GM12878 (cell line): Measurements from ENCODE around the gene TMEM198. TPM values are rescaled to one million over a fixed set of nuclear protein-coding genes. Genes with fewer than 3 reads are reported as not detected.

Experiments
- ATAC-seq: fragments of 200-7000 bp; cut with Tn5 transposase; 3 replicates; pipeline ENCODE4 v1.9.1; 2020; ENCODE audit warnings: mild to moderate bottlenecking, moderate library complexity
- BruUV-seq: library from RNA; stranded (reverse); fragments of 400-500 nt; replicated peaks from 2 replicates; lab custom pipeline; 2021; lab: Mats Ljungman, UMichigan
- CTCF ChIA-PET: fragments of 300-600 bp; sonication (Branson Sonifier 250); formaldehyde crosslinking; extraction: SDS; loops from one replicate; lab custom pipeline; 2021; ENCODE audit warnings: inconsistent platforms; lab: Yijun Ruan, JAX
- POLR2A ChIA-PET: fragments of 350-600 bp; formaldehyde crosslinking; extraction: SDS; loops from one replicate; lab custom pipeline; 2021; ENCODE audit warnings: inconsistent platforms; lab: Charles Lee
- RAD21 ChIA-PET: fragments of 300-600 bp; sonication (Branson Sonifier 250); formaldehyde crosslinking; loops from one replicate; lab custom pipeline; 2023; ENCODE audit warnings: antibody characterized with exemption; ENCODE audit not compliant: unreplicated experiment; lab: Charles Lee
- SMC1A ChIA-PET: fragments of 300-600 bp; sonication (Branson Sonifier 250); formaldehyde crosslinking; loops from one replicate; lab custom pipeline; 2023; ENCODE audit not compliant: unreplicated experiment, uncharacterized antibody; lab: Charles Lee
- DNase-seq: peaks from one replicate; pipeline ENCODE4 v3.0.0-alpha.2; 2011; ENCODE audit warnings: low read depth, low spot score
- FAIRE-seq: peaks from 3 replicates; lab custom pipeline; 2011; peaks lifted over from hg19 to GRCh38; lab: Jason Lieb, UNC
- H2AFZ ChIP-seq: 2 replicates; pipeline ENCODE4 v1.6.0; 2011; ENCODE audit warnings: low read depth, low read length, control low read depth; ENCODE audit not compliant: control insufficient read depth
- H3K27ac ChIP-seq: 2 replicates; pipeline ENCODE4 v1.5.1; 2011; ENCODE audit warnings: control low read depth; ENCODE audit not compliant: control insufficient read depth, insufficient read depth
- H3K27me3 ChIP-seq, 2 experiments: replicated peaks in 1 of 2; 2 replicates each; pipeline versions ENCODE4 v1.6.0 to v1.6.1; 2011; ENCODE audit warnings: low read length in 1 of 2; ENCODE audit not compliant: control insufficient read depth in 2 of 2, insufficient read depth in 2 of 2
- H3K36me3 ChIP-seq, 2 experiments: 2 replicates each; pipeline ENCODE4 v1.5.1; 2011; ENCODE audit warnings: low read length in 1 of 2; ENCODE audit not compliant: control insufficient read depth in 2 of 2, insufficient read depth in 2 of 2
- H3K4me1 ChIP-seq: 2 replicates; pipeline ENCODE4 v1.6.1; 2011; ENCODE audit warnings: mild to moderate bottlenecking, low read length, moderate library complexity, mixed read lengths; ENCODE audit not compliant: control insufficient read depth, insufficient read depth
- H3K4me2 ChIP-seq: 2 replicates; pipeline ENCODE4 v1.6.0; 2011; ENCODE audit warnings: control low read depth; ENCODE audit not compliant: control insufficient read depth, insufficient read depth
- H3K4me3 ChIP-seq: fragments of 200-600 bp; sonication (generic); 2 replicates; pipeline ENCODE4 v1.5.1; 2016
- H3K79me2 ChIP-seq: 2 replicates; pipeline ENCODE4 v1.6.0; 2011; ENCODE audit warnings: low read length; ENCODE audit not compliant: control insufficient read depth, insufficient read depth
- H3K9ac ChIP-seq: 2 replicates; pipeline ENCODE4 v1.8.0; 2011; ENCODE audit warnings: low read length, control low read depth, mixed read lengths; ENCODE audit not compliant: control insufficient read depth, insufficient read depth
- H3K9me3 ChIP-seq: replicated peaks from 3 replicates; pipeline ENCODE4 v1.5.1; 2011; ENCODE audit warnings: mild to moderate bottlenecking, low read length; ENCODE audit not compliant: control insufficient read depth, insufficient read depth
- H4K20me1 ChIP-seq: 2 replicates; pipeline ENCODE4 v1.6.0; 2011; ENCODE audit not compliant: control insufficient read depth, insufficient read depth
- EGR1 ChIP-seq, 2 experiments: IDR thresholded peaks; 1 replicate in 1 of 2; 2 replicates in 1 of 2; pipeline ENCODE4 v1.6.1; 2011 to 2012; ENCODE audit warnings: low read depth in 2 of 2, low read length in 2 of 2, borderline replicate concordance in 1 of 2, mild to moderate bottlenecking in 1 of 2, moderate library complexity in 1 of 2
- ESRRA ChIP-seq: IDR thresholded peaks from 2 replicates; pipeline ENCODE4 v1.6.1; 2012; ENCODE audit warnings: mild to moderate bottlenecking, low read length, improper control_type of control experiment
- GATAD2B ChIP-seq: fragments of 450-650 bp; conservative IDR thresholded peaks from 2 replicates; pipeline ENCODE4 v1.6.1; 2017; ENCODE audit warnings: low read depth, mild to moderate bottlenecking, moderate library complexity
- IKZF2 ChIP-seq, 2 experiments: fragments of 450-650 bp; IDR thresholded peaks; 2 replicates each; pipeline ENCODE4 v1.6.1; 2017; ENCODE audit warnings: mild to moderate bottlenecking in 2 of 2, moderate library complexity in 2 of 2
- STAT3 ChIP-seq: IDR thresholded peaks from 2 replicates; pipeline ENCODE4 v1.6.1; 2011; ENCODE audit warnings: low read depth, low read length, improper control_type of control experiment
- TARDBP ChIP-seq: IDR thresholded peaks from 2 replicates; pipeline ENCODE4 v1.6.1; 2016; ENCODE audit warnings: borderline replicate concordance
- YBX1 ChIP-seq: fragments of 450-650 bp; IDR thresholded peaks from 2 replicates; pipeline ENCODE4 v1.6.1; 2016; ENCODE audit warnings: antibody characterized with exemption
- ZNF384 ChIP-seq: IDR thresholded peaks from 2 replicates; pipeline ENCODE4 v1.6.1; 2012; ENCODE audit warnings: low read depth, mild to moderate bottlenecking, low read length, improper control_type of control experiment, borderline replicate concordance
- ZZZ3 ChIP-seq: IDR thresholded peaks from 2 replicates; pipeline ENCODE4 v1.6.1; 2011; ENCODE audit warnings: low read depth; ENCODE audit not compliant: control insufficient read depth, insufficient read length
- WGBS: methylation state at CpG from one replicate; pipeline ENCODE4 v1.1.6; 2016; ENCODE audit warnings: low lambda C conversion rate; ENCODE audit not compliant: insufficient replicate concordance, insufficient coverage; ENCODE audit errors: missing lambda C conversion rate; 5-methylcytosine and 5-hydroxymethylcytosine counted together
- in situ Hi-C: fragments of 300-500 bp; cut with MboI; formaldehyde crosslinking; loops from 9 replicates; pipeline ENCODE4 v1.14.3; 2018; ENCODE audit warnings: mixed read lengths
- intact Hi-C: fragments of 100-400 bp; cut with micrococcal nuclease; formaldehyde crosslinking; loops from one replicate; pipeline ENCODE4 v1.14.2; 2022; ENCODE audit not compliant: unreplicated experiment
- polyA plus RNA-seq, 11 experiments: library from polyadenylated mRNA; depleted of rRNA in 4 of 11; unstranded in 6 of 11; stranded (reverse) in 5 of 11; fragments of >200 nt; fragmentation: Nextera tagmentation in 4 of 11; fragmentation: Illumina TruSeq in 1 of 11; extraction: Ambion mirVana in 4 of 11; extraction: Trizol in 1 of 11; gene quantifications; 1 replicate in 1 of 11; 2 replicates in 10 of 11; pipeline versions ENCODE4 v1.2.1 to v1.2.3, GENCODE V29; 2011 to 2016; ENCODE audit warnings: inconsistent platforms in 2 of 11, missing spikeins in 2 of 11, low read depth in 1 of 11
- total RNA-seq, 4 experiments: library from RNA; depleted of rRNA in 3 of 4; stranded (reverse); fragments of >200 nt in 3 of 4; fragmentation: Illumina TruSeq in 1 of 4; extraction: Trizol in 1 of 4; gene quantifications; 2 replicates each; pipeline versions ENCODE4 v1.2.1 to v1.2.3, GENCODE V29; 2013 to 2021
- TF ChIP-seq, protein P1 (sequence below): fragments of 450-650 bp; IDR thresholded peaks from 2 replicates; pipeline ENCODE4 v1.6.1; 2016; ENCODE audit warnings: mild to moderate bottlenecking
- TF ChIP-seq, protein P2 (sequence below): fragments of 450-650 bp; IDR thresholded peaks from 2 replicates; pipeline ENCODE4 v1.6.1; 2018; ENCODE audit warnings: mild to moderate bottlenecking, low read depth, moderate library complexity; ENCODE audit not compliant: partially characterized antibody
- TF ChIP-seq, protein P3 (sequence below): IDR thresholded peaks from 2 replicates; pipeline ENCODE4 v1.6.1; 2012; ENCODE audit warnings: mild to moderate bottlenecking, low read depth, low read length

TMEM198 gene
- total and polyA plus RNA-seq, 10 of the 15 experiments (the other 5 are each of a cell fraction or from before 2014, with no cell fraction given), result 0.16 to 1.2 (median 0.65) TPM; not detected in 2

GRCh38 chr2:219575566-219576504 lies 32.0 kb downstream of the TMEM198 start (continued):
- TF ChIP-seq GATAD2B (no peak), EGR1 (IDR thresholded peaks at IDR 0.05; ENCODE audit: borderline replicate concordance in 1 of 2, low read depth in 2 of 2, low read length in 2 of 2) (no peak), ZZZ3 (no peak), ESRRA (no peak), IKZF2 (IDR thresholded peaks at IDR 0.05) (no peak)
- TF ChIP-seq, protein P1, sequence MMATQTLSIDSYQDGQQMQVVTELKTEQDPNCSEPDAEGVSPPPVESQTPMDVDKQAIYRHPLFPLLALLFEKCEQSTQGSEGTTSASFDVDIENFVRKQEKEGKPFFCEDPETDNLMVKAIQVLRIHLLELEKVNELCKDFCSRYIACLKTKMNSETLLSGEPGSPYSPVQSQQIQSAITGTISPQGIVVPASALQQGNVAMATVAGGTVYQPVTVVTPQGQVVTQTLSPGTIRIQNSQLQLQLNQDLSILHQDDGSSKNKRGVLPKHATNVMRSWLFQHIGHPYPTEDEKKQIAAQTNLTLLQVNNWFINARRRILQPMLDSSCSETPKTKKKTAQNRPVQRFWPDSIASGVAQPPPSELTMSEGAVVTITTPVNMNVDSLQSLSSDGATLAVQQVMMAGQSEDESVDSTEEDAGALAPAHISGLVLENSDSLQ, result no peak

GRCh38 chr2:219576505-219577388 lies 32.9 kb downstream of the TMEM198 start:
- H3K36me3 ChIP-seq, result no peaks in the 10 kb centered on the region
- DNase-seq (no peak), FAIRE-seq (no peak), ATAC-seq (no peak)
- ChIA-PET CTCF (no interaction called here), RAD21 (no interaction called here), POLR2A (no interaction called here), SMC1A (interaction anchor here (1.1 kb wide), 1 partner anchor 20 kb away, joined by 3 read pairs; the partner anchor contains the start of gene STK11IP)
- 18% methylated on average over 15 of the region's 15 CpGs for WGBS
- no TSS peak for BruUV-seq
- no peaks in the 10 kb centered on the region for H3K79me2 ChIP-seq
- no peaks in the 10 kb centered on the region for H3K9me3 ChIP-seq
- in situ Hi-C loops (no loop called here), intact Hi-C loops (no loop called here)
- no peaks in the 10 kb centered on the region for H4K20me1 ChIP-seq
- no peak overlapping the region for H3K4me2 ChIP-seq
- H2AFZ ChIP-seq, result no peak overlapping the region
- H3K4me1 ChIP-seq, result no peaks in the 10 kb centered on the region
- no peak overlapping the region for H3K9ac ChIP-seq
- H3K4me3 ChIP-seq, result no peak overlapping the region
- H3K27ac ChIP-seq, result no peak overlapping the region
- H3K27me3 ChIP-seq, result peaks cover 2 to 3% of the 10 kb centered on the region in 2 experiments; a peak in 3 of 4 replicates
- no peak for TF ChIP-seq TARDBP
- no peak for TF ChIP-seq EGR1 (IDR thresholded peaks at IDR 0.05; ENCODE audit: borderline replicate concordance in 1 of 2, low read depth in 2 of 2, low read length in 2 of 2)
- TF ChIP-seq STAT3, result no peak
- TF ChIP-seq, protein P2, sequence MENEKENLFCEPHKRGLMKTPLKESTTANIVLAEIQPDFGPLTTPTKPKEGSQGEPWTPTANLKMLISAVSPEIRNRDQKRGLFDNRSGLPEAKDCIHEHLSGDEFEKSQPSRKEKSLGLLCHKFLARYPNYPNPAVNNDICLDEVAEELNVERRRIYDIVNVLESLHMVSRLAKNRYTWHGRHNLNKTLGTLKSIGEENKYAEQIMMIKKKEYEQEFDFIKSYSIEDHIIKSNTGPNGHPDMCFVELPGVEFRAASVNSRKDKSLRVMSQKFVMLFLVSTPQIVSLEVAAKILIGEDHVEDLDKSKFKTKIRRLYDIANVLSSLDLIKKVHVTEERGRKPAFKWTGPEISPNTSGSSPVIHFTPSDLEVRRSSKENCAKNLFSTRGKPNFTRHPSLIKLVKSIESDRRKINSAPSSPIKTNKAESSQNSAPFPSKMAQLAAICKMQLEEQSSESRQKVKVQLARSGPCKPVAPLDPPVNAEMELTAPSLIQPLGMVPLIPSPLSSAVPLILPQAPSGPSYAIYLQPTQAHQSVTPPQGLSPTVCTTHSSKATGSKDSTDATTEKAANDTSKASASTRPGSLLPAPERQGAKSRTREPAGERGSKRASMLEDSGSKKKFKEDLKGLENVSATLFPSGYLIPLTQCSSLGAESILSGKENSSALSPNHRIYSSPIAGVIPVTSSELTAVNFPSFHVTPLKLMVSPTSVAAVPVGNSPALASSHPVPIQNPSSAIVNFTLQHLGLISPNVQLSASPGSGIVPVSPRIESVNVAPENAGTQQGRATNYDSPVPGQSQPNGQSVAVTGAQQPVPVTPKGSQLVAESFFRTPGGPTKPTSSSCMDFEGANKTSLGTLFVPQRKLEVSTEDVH, result no peak
- no peak for TF ChIP-seq ZNF384
- no peak for TF ChIP-seq YBX1
- TF ChIP-seq, protein P3, sequence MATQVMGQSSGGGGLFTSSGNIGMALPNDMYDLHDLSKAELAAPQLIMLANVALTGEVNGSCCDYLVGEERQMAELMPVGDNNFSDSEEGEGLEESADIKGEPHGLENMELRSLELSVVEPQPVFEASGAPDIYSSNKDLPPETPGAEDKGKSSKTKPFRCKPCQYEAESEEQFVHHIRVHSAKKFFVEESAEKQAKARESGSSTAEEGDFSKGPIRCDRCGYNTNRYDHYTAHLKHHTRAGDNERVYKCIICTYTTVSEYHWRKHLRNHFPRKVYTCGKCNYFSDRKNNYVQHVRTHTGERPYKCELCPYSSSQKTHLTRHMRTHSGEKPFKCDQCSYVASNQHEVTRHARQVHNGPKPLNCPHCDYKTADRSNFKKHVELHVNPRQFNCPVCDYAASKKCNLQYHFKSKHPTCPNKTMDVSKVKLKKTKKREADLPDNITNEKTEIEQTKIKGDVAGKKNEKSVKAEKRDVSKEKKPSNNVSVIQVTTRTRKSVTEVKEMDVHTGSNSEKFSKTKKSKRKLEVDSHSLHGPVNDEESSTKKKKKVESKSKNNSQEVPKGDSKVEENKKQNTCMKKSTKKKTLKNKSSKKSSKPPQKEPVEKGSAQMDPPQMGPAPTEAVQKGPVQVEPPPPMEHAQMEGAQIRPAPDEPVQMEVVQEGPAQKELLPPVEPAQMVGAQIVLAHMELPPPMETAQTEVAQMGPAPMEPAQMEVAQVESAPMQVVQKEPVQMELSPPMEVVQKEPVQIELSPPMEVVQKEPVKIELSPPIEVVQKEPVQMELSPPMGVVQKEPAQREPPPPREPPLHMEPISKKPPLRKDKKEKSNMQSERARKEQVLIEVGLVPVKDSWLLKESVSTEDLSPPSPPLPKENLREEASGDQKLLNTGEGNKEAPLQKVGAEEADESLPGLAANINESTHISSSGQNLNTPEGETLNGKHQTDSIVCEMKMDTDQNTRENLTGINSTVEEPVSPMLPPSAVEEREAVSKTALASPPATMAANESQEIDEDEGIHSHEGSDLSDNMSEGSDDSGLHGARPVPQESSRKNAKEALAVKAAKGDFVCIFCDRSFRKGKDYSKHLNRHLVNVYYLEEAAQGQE, result no peak
